GM18507 (cell line): ENCODE data around the gene MSANTD2.
A peak's percentile ranks its signal among the peaks of the same experiment; 100 is the strongest.

ENCODE experiments used
- DNase-seq: peaks from one replicate; pipeline ENCODE4 v3.0.0; 2011; ENCODE audit warnings: low read depth; ENCODE audit not compliant: insufficient read length; ENCODE audit errors: extremely low spot score
- FAIRE-seq: peaks from 2 replicates; lab custom pipeline; 2011; peaks lifted over from hg19 to GRCh38; lab: Jason Lieb, UNC

Gene MSANTD2

GRCh38 chr11:124800226-124800929 lies at the start of gene MSANTD2:
TSS of gene MSANTD2 (minus strand) at chr11:124800406. CDS start at chr11:124800380, 26 bp downstream.
- FAIRE-seq (peak; percentile 60), DNase-seq (peak; percentile 68)

- DNase-seq, result no peak
- FAIRE-seq, result no peak
These were observed 46.0 kb upstream of the MSANTD2 start for GRCh38 chr11:124846070-124846673.

- no peak for DNase-seq
- no peak for FAIRE-seq
These were observed 44.5 kb upstream of the MSANTD2 start for GRCh38 chr11:124844664-124845079.

GRCh38 chr11:124843616-124843910 lies 43.4 kb upstream of the MSANTD2 start:
- FAIRE-seq, result no peak

GRCh38 chr11:124842305-124842704 lies 42.1 kb upstream of the MSANTD2 start:
- DNase-seq (no peak), FAIRE-seq (no peak)

More at GRCh38 chr11:124843616-124843910, 43.4 kb upstream of the MSANTD2 start:
- DNase-seq, result no peak

- DNase-seq (no peak), FAIRE-seq (no peak)
These were observed 41.6 kb upstream of the MSANTD2 start for GRCh38 chr11:124841840-124842239.

- no peak for FAIRE-seq
These were observed 41.0 kb upstream of the MSANTD2 start for GRCh38 chr11:124841201-124841600.

GRCh38 chr11:124840666-124841065 lies 40.5 kb upstream of the MSANTD2 start:
- FAIRE-seq, result no peak
- DNase-seq, result no peak

More at GRCh38 chr11:124841201-124841600, 41.0 kb upstream of the MSANTD2 start:
- no peak for DNase-seq

- FAIRE-seq (no peak), DNase-seq (no peak)
These were observed 39.9 kb upstream of the MSANTD2 start for GRCh38 chr11:124839972-124840621.

GRCh38 chr11:124839128-124839971 lies 39.1 kb upstream of the MSANTD2 start:
- FAIRE-seq, result no peak
- DNase-seq, result no peak

- no peak for FAIRE-seq
These were observed 38.6 kb upstream of the MSANTD2 start for GRCh38 chr11:124838805-124839127.

GRCh38 chr11:124837491-124837856 lies 37.3 kb upstream of the MSANTD2 start:
- FAIRE-seq, result no peak

More at GRCh38 chr11:124838805-124839127, 38.6 kb upstream of the MSANTD2 start:
- no peak for DNase-seq

GRCh38 chr11:124835918-124836317 lies 35.7 kb upstream of the MSANTD2 start:
- FAIRE-seq (no peak), DNase-seq (no peak)

More at GRCh38 chr11:124837491-124837856, 37.3 kb upstream of the MSANTD2 start:
- DNase-seq, result peak; percentile 9

GRCh38 chr11:124834526-124835180 lies 34.4 kb upstream of the MSANTD2 start:
- DNase-seq, result no peak
- no peak for FAIRE-seq

- FAIRE-seq (no peak), DNase-seq (no peak)
These were observed 32.4 kb upstream of the MSANTD2 start for GRCh38 chr11:124832571-124832970.

- no peak for DNase-seq
- no peak for FAIRE-seq
These were observed 31.7 kb upstream of the MSANTD2 start for GRCh38 chr11:124831897-124832296.

GRCh38 chr11:124830749-124831148 lies 30.5 kb upstream of the MSANTD2 start:
- DNase-seq (no peak), FAIRE-seq (no peak)

GRCh38 chr11:124829986-124830385 lies 29.8 kb upstream of the MSANTD2 start:
- DNase-seq (no peak), FAIRE-seq (no peak)

- DNase-seq, result no peak
- no peak for FAIRE-seq
These were observed 25.7 kb upstream of the MSANTD2 start for GRCh38 chr11:124825876-124826275.
